Measurements from ENCODE around the gene ETHE1.
"Not testable (repeated sequence)": the region's sequence is repeated elsewhere in the genome, so short reads cannot be mapped to it uniquely, and the experiment has no call there.

ETHE1 gene

GRCh38 chr19:43552616-43553015 lies 25.6 kb upstream of the ETHE1 start:
- in situ Hi-C loops (cut with HindIII; ENCODE audit: low sequenced_read_pairs): loop anchor here (10.0 kb wide), 1 partner anchor 172 kb away; no protein-coding TSS in a partner anchor

- in situ Hi-C loops (cut with HindIII; ENCODE audit: low sequenced_read_pairs): loop anchor here (10.0 kb wide), 1 partner anchor 173 kb away; no protein-coding TSS in a partner anchor
Observed at GRCh38 chr19:43552198-43552450, 25.1 kb upstream of the ETHE1 start.

DNA sequence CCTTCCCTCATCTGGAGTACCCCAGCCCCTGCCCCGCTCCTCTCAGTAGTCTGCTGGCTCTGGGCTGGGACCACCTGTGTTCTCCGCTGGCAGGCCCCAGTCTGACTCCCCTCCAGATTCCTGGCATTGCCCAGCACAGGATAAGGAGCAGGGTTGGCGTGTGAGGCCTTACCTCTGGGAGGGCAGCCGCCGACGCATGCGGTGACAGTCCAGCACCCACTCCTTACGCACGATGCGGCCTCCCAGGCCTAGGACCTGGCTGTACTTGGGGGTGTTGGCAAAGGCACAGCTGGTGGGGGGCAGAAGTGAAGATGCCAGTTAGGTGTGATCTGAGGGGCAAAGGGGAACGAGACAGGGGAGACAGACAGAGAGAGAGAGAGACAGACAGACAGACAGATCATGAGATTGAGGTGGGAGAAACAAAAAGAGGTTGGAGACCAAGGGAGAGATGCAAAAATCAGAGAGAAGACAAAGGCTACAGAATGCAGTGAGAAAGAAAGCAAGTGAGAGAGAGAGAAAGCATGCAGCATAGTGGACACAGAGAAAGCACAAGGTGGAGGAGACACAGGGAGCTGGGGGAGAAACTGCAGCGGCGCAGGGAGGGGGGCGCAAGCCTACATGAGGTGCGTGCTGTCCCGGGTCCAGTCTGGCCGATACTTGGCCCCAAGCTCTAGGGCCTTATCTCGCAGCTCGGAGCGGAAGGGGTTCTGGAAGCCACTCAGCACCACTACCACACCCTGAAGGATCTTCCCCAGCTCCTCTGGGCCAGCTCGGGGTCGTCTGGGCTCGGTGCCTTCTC lies 24.6 kb upstream of the ETHE1 start:
- in situ Hi-C loops (cut with HindIII; ENCODE audit: low sequenced_read_pairs): loop anchor here (10.0 kb wide), 1 partner anchor 173 kb away; no protein-coding TSS in a partner anchor

- in situ Hi-C loops (cut with HindIII; ENCODE audit: low sequenced_read_pairs): no loop called here
Observed at GRCh38 chr19:43548706-43549105, 21.7 kb upstream of the ETHE1 start.

- in situ Hi-C loops (cut with HindIII; ENCODE audit: low sequenced_read_pairs): not testable (repeated sequence)
Observed at GRCh38 chr19:43547926-43548325, 20.9 kb upstream of the ETHE1 start.

DNA sequence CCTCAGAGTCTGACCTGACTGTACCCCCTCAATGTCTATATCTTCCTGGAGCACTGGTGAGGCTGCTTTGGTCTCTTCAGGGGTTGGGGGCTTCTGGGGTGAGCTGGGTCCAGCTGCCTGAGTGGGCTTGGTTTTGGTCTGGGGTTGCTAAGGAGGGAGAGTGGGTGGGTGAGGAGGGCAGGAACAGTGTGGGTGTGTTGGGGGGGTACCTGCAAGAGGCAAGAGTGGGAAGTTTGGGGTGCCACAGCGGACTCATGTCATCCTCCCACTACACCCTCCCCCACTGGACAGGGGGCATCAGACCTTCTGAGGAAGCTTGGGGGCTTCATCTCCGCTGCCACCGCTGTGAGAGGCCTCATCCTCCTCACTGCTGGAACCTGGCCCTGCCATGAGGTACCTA lies 19.6 kb upstream of the ETHE1 start:
- in situ Hi-C loops (cut with HindIII; ENCODE audit: low sequenced_read_pairs): no loop called here

DNA sequence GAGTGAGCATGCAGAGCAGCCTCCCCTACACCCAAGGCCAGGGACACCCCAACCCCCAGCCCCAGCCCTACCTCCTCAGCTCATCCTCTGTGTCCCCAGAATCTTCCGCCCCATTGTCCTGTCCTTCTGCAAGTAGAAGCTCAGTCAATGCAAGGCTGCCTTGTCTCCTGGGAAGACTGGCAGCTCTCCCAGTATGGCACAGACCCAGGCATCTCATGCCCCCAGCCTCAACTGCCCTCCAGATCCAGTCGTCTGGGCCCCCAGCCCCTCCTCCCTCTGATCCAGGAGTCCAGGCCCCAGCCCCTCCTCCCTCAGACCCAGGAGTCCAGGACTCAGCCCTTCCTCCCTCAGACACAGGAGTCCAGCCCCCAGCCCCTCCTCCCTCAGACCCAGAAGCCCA lies 19.0 kb upstream of the ETHE1 start:
- in situ Hi-C loops (cut with HindIII; ENCODE audit: low sequenced_read_pairs): no loop called here

DNA sequence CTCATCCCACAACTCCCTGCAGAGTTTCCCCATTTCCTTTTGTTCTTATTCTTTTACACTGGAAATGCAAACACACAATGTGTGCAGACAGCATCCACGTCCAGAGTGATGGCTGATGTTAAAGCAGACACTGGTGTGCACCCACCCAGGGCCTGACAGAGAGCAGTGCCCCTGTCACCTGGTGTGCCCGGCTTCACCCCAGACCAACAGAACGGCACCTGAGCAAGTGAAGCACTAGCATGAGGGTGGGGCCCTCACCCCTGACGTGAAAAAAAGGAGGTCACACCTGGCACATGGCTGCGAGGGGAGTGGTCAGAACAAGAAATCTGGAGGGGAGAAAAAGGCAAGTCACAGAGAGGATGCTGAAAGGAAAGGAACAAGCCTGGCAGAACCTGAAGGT lies 18.3 kb upstream of the ETHE1 start:
- in situ Hi-C loops (cut with HindIII; ENCODE audit: low sequenced_read_pairs): no loop called here

DNA sequence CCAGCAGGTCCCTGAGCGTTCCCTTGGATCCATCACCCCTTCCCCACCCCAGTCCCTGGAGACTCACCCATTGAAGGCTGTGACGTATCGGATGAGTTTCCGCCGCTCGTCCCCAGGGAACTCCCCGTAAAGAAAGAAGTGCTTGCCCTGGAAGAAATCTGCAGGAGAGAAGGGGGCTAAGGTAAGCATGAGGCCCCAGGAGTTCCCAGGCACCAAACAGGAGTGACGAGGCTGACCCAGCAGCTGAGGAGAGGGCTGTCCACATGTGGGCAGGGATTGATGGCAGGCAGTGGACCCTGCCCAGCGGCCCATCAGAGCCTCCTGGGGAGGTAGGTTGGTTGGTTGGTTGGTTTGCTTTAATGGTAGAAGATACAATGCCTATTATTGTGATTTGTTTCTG lies 17.1 kb upstream of the ETHE1 start:
- in situ Hi-C loops (cut with HindIII; ENCODE audit: low sequenced_read_pairs): no loop called here

GRCh38 chr19:43541920-43542650 lies 15.1 kb upstream of the ETHE1 start:
- in situ Hi-C loops (cut with HindIII; ENCODE audit: low sequenced_read_pairs): no loop called here

DNA sequence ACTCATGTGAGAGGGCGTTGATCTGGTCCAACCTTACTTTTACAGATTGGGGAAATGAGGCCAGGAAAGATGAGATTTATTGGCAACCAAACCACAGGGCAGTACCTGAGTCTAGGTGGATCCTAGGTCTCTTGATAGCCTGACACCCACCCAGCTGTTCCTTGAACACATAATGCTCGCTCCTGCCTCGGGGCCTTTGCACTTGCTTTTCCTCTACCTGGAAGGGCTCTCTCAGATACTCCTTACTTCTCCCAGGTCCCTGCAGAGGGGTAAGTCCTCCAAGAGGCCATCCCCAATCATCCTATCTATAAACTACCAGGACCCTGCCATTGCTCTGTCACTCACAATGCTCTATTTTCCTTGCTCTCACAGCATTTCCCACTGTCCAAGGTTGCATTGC lies 13.4 kb upstream of the ETHE1 start:
- in situ Hi-C loops (cut with HindIII; ENCODE audit: low sequenced_read_pairs): no loop called here

GRCh38 chr19:43538922-43539321 lies 11.9 kb upstream of the ETHE1 start:
- in situ Hi-C loops (cut with HindIII; ENCODE audit: low sequenced_read_pairs): loop anchor here (5.0 kb wide), 3 partner anchors 38 to 128 kb away; partner anchors contain the start of genes PINLYP and XRCC1

DNA sequence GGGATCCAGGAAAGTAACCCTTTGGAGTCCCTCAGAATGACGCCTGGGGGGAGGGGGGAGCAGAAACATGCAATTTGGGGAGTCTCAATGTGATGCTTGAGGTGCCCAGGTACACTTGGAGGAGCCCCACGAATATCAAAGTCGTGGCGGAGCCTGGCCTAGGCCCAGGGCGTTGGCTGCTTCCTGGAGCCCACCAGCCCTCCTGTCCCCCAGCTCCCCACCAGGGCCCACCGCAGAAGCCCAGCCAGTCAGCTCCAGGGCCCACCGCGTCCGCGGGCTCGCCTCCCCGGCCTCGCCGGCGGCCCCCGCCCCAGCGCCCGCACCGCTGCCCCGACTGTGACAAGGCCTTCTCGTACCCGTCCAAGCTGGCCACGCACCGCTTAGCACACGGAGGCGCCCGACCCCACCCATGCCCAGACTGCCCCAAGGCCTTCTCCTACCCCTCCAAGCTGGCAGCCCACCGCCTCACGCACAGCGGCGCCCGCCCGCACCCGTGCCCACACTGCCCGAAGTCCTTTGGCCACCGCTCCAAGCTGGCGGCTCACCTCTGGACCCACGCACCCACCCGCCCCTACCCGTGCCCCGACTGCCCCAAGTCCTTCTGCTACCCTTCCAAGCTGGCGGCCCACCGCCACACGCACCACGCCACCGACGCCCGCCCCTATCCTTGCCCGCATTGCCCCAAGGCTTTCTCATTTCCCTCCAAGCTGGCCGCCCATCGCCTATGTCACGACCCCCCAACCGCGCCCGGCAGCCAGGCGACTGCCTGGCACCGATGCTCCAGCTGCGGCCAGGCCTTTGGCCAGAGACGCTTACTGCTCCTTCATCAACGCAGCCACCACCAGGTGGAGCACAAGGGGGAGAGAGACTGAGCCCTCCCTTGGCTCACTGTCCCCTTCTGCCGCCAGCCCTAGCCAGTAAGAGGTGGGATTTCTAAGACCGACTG lies 8.1 kb upstream of the ETHE1 start:
- in situ Hi-C loops (cut with HindIII; ENCODE audit: low sequenced_read_pairs): loop anchor here (5.0 kb wide), 3 partner anchors 42 to 132 kb away; partner anchors contain the start of genes PINLYP and XRCC1

- in situ Hi-C loops (cut with HindIII; ENCODE audit: low sequenced_read_pairs): no loop called here
Observed at GRCh38 chr19:43534305-43534815, 7.4 kb upstream of the ETHE1 start.

- in situ Hi-C loops (cut with HindIII; ENCODE audit: low sequenced_read_pairs): no loop called here
Observed at GRCh38 chr19:43533546-43534304, 6.7 kb upstream of the ETHE1 start.

DNA sequence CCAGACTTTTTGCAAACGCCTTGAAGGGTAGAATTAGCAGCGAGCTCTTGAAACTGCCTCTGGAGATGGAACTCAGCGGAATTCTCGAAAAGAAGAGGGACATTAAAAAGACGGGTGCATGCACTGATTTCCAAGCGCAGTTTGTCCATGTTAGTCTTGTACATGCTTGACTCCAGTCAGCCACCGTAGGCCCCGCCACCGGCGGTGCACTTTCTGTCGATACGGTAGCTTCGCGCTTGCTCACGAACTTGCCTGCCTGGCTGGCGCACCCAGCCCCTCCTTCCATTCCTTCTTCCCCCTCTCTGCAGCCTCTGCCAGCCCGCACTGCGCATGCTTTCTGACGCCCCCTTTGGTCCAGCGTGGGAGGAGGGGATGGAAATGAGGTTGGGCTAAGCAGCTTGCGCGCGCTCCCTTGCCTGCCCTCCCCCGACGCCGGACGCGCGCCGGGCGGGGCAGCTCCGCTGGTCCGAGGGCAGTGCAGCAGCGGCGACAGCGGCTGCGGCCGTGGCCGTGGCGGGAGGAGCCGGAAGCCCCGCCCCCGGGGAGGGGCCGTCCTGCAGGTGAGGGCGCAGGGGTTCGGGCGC lies 6.1 kb upstream of the ETHE1 start, which contains the start of gene ZNF575:
Gene ZNF575 (plus strand): TSS at position 227 of the 584 bp plus-strand sequence. CDS start 1,235 bp downstream, outside the sequence.
- in situ Hi-C loops (cut with HindIII; ENCODE audit: low sequenced_read_pairs): no loop called here

DNA sequence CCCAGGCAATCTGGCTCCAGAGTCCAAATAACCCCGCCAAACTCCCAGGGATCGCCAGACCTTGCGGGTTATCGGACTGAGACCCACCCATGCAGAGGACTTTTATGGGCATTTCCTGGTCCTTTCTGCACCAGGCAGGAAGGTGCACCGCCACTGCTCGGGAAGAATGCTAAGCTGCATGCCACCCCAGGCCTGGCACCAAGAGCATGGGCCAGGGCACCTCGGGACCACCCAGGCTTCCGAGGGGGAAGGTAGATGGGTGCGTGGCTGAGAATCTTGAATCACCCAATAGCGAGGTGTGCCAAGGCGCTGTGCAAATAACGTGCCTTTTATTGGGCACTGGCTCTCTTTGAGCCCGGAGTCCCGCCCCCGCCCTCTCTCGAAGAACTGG lies 5.6 kb upstream of the ETHE1 start:
- in situ Hi-C loops (cut with HindIII; ENCODE audit: low sequenced_read_pairs): no loop called here

DNA sequence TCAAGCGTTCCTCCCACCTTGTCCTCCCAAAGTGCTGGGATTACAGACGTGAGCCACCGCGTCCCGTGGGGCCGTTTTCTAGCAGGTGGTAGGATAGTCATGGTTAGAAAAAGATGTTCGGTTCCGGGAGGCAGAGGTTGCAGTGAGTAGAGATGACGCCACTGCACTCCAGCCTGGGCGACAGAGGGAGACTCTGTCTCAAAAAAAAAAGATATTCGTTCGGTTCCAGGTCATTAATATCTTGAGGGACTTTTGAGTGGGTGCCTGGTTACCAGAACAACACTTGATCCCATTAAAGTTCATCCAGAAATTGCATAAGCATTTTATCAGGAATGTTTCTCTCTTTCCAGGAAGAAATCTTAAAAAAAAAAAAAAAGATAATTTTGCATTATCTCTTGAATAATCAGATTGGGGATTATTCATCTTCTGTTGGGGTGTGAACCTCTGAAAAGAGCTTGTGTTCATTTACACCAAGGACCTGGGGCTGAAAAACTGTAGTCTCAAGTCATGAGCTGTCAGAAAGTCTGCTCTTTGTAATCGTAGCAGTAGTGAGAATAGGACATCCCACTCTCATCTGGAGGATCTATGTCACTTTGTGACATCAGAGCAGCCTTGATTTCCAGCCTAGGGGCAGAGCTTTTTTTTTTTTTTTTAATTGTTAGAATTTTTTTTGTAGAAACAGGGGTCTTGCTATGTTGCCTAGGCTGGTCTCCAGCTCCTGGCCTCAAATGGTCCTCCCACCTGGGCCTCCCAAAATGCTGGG lies 1.0 kb upstream of the ETHE1 start:
- in situ Hi-C loops (cut with HindIII; ENCODE audit: low sequenced_read_pairs): loop anchor here (5.0 kb wide), 1 partner anchor 81 kb away; no protein-coding TSS in a partner anchor

Measured in endothelial cell of hepatic sinusoid (primary cell).